Central memory CD4-positive, alpha-beta T cell (primary cell): ENCODE data around the gene ZRSR2.

Experiments
- DNase-seq: peaks from one replicate; pipeline ENCODE4 v3.0.0; 2022

ZRSR2 gene

DNA sequence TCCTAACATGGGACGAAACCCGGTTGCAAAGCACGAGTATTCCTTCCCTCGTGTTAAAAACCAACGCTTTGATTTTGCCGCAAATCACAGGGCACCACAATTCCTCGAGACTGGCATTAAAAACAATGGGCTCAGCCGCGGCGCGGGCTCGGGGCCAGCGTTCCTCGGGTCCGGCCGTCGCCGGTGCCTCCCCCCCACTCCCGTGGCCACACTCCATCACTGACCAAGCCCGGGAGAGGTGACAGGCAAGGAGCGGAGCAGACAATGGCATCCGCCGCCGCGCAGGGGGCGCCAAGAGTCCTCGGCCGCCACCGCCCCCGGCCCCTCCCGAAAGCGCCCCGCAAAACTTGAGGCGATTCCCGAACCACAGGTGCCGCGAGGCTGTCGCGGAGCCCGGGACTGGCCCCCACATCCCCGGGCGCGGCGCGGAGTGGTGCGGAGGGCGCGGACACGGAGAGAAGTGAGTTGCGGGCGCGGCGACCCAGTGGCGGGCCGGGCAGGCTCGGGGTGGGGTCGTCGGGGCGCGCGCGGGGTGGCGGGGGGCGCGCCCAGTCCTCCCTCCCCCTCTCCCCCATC lies 63.9 kb downstream of the ZRSR2 start:
- peak; percentile 42 for DNase-seq

DNA sequence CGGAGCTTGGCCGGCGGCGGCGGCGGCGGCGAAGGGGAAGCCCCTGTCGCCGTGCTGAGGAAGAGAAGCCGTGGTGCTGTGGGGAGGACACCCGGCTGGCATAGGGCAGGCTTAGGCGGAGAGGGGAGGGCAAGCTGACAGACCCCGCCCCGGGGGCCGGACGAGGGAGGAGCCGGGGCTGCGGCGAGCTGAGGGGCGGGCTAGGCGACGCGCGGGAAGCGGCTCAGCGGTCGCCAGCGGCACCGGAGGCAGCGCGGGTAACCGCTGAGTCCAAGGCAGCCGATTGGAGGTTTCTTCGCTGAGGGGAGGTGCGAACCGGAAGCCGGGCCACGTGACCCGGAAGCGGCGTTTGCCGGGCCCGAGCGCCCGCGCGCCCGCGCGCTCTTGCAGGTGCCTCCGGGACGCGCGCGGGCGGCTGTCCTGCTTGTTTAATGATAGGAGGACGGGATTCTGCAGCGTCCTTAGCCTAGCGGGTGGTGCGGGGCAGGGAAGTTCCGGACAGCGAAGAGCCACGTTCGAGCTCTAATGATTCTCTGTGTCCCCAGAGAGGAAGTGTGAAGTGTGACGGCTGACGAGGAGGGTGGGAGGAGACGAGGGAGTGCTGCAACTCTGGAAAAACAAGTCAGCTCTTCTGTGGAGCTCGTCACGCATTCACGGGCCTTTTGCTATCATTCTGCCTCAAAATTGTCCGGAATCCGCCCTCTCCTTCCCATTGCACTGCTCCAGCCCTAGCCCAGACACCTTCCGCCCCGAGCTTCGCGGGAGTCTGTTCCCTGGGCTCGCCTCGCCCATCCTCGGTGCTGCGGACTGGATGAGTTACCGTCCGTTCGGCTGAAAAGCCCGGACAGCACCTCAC lies 64.7 kb downstream of the ZRSR2 start, which contains the start of gene AP1S2:
AP1S2 (minus strand) TSS at position 102 of the 856 bp plus-strand sequence. CDS start 2,289 bp downstream, outside the sequence.
- peak; percentile 99 for DNase-seq

DNA sequence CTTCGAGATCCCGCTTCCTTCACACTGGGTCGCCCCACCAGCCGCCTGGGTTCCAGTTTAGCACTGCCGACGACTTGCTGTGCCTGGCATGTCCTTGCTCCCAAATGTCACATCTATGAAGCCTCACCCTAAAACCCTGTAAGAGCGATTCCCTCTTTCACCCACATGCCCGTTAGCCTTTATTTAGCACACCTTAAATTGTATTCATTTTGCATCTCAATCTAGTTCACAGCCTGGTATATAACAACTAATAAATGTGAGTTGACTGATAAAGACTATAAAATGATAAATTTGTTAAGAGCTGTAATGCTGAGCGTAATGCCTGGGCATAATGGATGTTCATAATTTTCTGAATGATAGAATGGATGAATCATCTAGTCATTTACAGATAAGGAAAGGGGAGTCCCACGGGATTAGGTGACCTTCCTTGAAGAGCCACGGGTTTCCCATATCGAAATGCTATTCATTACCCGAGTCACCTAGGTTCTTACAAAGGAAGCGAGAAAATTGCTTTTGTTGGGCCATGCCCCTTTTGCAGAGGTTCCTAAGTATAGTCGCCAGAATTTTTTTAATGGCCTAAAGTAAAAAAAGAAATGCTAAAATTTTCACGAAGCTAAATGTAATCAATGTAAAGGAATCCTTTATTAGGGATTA lies 65.4 kb downstream of the ZRSR2 start:
- DNase-seq, result no peak

GRCh38 chrX:15856222-15856587 lies 65.9 kb downstream of the ZRSR2 start:
- DNase-seq, result no peak

DNA sequence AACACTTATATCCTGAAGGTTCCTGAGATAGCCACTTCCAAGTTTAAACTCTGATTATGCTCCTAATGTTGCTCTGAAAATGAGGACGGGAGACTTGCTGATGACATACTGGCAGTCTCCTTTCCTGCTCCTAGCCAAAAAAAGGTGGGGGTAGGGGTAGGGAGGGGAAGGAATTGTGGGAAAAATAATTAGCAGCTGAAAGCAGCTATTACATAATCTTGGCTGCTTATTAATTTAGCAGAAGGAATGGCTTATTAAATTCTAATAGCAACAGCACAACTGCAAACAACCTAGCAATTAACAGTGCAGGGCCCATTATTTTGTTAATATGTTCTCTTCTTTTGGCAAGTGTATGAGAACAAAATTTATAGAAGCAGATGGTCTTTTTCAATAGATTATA lies 66.4 kb downstream of the ZRSR2 start:
- DNase-seq, result no peak

- DNase-seq, result no peak
Observed at GRCh38 chrX:15858051-15858450, 67.8 kb downstream of the ZRSR2 start.

DNA sequence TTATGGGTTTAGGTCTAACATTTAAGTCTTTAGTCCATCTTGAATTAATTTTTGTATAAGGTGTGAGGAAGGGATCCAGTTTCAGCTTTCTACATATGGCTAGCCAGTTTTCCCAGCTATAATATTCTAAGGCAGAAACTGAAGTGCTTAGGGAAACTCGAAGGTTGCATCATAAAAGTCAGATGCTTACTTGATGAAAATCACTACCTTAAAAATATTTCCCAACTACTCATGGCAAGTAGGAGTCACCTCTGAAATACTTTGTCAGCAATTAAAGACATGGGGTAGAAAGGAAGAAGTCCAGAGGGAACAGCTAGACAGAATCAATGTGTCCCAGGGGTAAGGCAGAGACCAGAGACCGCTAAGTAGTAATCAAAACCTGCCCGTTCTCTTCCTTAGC lies 70.6 kb downstream of the ZRSR2 start:
- no peak for DNase-seq

GRCh38 chrX:15864023-15864422 lies 73.7 kb downstream of the ZRSR2 start:
- no peak for DNase-seq

DNA sequence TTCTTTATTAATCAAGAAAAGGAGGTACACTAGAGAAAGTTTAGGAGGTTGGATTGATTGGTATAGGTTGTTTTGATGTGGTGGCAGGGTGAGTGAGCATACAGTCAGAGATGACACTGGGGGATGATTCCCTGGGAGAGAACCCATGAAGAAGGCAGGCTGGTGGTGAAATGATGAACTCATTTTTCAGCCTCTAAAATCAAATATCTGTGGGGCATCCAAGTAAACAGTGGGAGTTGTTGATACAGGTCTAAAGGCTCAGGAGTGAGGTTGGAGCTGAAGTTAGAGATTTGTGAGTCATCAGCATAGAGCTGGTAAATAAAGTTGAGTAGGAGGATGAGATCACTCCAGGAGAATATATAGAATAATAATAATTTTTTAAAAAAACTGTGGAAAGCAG lies 74.3 kb downstream of the ZRSR2 start:
- no peak for DNase-seq

GRCh38 chrX:15866147-15866546 lies 75.9 kb downstream of the ZRSR2 start:
- DNase-seq, result no peak

GRCh38 chrX:15869695-15870094 lies 79.4 kb downstream of the ZRSR2 start:
- no peak for DNase-seq

- DNase-seq, result no peak
Observed at GRCh38 chrX:15870310-15870709, 80.0 kb downstream of the ZRSR2 start.
